ENCODE data around the gene DNAI2.

Gene DNAI2

DNA sequence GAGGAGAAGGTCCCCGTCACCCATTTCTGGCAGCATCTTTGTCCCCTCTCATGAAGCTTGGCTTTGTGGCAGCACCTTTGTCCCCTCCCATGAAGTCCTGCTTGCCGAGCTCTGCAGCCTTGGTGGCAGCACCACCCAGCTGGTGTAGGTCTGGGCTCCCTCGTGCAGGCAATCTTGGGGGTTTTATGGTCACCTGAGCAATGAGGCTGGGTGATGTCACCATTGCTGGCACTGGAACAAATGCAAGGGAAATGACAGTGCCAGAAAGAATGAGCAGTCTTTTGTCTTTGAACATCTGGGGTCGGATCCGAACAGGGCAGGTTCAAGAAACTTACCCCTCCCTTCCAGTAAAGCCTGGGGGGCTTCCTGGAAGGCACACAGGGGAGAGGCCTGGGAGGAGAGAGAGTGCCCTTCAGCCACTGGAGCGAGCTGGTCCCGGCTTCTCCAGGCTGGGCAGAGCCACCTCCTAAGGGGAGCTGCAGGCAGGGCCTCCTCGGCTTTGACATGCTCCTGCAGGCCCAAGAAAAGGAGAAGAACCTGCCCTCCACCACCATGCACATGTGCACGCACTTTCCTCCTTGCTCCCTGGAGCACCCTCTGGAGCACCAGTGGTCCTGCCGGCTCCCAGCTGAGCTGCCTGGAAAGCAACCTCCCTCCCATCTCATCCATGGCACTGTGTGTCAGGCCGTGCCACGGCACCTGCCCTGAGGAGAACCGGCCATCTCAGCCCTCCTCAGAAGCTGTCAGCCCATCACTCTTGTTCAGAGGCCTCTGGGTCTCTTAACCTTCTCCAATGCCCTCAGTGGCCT is 71.6 kb downstream of the DNAI2 start:
- DNase-seq: no peak

DNA sequence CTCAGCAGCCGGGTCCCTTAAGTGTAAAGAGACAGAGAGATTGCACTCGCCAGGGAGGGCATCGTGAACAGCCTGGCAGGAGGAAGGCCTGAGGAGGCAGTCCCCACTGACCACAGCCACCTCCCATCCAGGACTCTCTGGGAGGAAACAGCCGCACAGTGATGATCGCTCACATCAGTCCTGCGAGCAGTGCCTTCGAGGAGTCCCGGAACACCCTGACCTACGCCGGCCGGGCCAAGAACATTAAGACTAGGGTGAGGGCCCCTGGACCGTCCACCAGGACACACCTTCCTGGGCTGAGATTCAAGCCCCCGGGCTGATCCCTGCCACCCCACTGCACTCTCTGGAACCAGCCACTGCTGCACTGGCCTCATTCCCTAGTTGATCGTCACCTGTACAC is 73.6 kb downstream of the DNAI2 start:
- no peak for DNase-seq

DNA sequence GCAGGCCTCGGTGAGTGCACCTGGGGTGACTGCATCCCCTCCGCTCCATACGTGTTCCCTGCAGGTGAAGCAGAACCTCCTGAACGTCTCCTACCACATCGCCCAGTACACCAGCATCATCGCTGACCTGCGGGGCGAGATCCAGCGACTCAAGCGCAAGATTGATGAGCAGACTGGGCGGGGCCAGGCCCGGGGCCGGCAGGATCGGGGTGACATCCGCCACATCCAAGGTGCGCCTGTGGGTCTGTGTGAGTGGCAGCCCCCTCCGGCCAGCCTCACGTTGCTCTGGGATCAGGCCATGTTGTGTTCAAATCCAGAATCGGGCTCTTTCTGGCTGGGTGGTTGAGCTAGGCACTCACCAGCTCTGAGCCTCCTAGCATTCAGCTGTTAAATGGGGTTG is 75.1 kb downstream of the DNAI2 start:
- no peak for DNase-seq

DNA sequence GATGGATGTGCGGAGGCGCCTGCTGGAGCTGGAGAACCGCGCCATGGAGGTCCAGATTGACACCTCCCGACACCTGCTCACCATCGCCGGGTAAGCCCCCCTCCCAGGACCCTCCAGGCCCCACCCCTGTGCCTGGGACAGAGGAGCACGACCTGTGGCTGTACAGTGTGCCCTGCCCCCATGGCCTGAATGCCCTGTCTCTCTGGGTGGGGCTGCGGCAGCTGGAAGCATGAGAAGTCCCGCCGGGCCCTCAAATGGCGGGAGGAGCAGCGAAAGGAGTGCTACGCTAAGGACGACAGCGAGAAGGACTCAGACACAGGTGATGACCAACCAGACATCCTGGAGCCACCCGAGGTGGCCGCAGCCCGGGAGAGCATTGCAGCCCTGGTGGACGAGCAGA is 76.5 kb downstream of the DNAI2 start:
- DNase-seq: no peak

DNA sequence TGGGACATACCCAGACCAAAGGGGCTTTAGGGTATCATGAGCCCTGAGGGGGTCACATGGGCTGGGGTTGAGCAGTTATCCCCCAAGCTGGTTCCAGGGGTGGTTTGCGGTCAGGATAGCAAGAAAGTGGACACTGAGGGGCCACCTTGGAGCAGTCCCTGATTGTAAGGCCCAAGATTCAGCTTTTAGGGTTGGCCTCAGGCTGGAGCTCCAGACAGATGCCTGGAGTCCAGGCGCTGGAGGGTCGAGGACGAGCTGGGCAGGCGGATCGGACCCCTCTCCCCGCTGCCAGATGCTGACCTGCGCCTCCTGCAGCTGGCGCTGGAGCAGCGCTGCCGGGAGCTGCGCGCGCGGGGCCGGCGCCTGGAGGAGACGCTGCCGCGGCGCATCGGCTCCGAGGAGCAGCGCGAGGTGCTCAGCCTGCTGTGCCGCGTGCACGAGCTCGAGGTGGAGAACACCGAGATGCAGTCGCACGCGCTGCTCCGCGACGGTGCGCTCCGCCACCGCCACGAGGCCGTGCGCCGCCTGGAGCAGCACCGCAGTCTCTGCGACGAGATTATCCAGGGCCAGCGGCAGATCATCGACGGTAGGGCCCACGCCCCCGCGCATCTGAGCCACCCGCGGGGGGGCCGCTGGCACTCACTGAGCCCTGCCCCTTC is 77.6 kb downstream of the DNAI2 start:
- no peak for DNase-seq

DNA sequence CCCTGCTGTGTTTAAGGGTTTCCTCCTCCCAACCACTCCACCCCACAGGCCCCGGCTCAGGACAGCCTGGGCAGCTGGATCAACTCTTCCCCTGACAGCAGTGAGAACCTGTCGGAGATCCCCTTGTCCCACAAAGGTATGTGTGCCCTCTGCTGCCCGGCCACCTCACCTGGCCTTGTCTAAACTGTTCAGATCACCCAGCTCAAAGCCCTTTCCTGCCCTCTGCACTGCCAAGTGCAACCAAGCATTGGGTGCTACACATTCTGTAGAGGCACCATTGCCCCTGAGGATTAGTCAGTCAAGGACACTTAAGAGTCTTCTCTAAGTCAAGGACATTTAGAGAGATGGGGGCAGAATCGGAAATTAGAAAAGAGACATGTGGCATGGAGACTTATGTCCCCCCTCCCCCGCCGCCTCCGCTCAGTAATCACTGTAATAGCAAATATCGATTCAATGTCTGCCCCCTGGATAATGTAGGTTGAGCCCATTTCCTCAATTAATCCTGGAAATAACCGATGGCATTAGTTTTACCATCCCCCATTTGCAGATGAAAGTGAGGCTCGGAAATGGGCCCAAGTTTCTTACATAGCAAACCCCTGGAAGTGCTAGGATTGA is 79.5 kb downstream of the DNAI2 start:
- no peak for DNase-seq

DNA sequence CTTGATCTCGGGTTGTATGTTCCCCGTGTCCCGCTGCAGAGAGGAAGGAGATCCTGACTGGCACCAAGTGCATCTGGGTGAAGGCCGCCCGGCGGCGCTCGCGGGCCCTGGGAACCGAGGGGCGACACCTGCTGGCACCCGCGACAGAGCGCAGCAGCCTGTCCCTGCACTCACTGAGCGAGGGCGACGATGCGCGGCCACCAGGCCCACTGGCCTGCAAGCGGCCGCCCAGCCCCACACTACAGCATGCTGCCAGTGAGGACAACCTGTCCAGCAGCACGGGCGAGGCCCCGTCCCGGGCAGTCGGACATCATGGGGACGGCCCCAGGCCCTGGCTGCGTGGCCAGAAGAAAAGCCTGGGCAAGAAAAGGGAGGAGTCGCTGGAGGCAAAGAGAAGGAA is 80.1 kb downstream of the DNAI2 start:
- DNase-seq: peak in 3 of 4 experiments; percentile 9 to 30 (median 19)

DNA sequence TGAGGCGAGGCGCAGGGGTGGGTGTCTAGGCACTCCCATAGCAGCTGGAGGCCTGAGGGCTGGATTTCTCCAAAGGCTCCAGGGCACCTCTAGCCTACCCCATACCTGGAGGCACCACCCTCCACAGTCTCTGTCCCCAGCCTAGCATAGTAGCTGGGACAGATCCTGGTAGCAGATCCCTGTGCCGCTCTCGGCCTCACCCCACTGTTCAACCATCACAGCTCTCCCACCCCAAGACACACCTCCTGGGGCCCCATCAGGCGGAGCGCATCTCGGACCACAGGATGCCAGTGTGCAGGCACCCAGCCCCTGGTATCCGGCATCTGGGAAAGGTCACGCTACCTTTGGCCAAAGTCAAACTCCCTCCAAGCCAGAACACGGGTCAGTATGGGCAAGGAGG is 80.5 kb downstream of the DNAI2 start:
- DNase-seq: no peak

DNA sequence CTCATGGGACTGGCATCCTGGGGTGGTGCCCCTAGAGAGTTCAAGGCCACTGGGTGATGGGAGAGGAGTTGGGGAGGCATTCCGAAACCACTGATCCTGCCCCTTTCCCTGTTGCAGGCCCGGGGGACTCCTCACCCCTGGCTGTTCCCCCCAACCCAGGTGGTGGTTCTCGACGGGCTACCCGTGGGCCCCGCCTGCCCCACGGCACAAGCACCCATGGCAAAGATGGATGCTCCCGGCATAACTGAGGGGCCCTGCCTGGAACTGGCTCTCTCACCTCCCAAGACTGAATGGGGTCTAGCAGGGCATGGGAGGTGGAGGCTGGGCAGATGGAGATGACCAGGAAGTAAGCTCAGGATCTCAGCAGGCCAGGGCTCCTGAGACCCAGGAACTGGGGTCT is 81.0 kb downstream of the DNAI2 start:
- no peak for DNase-seq

DNA sequence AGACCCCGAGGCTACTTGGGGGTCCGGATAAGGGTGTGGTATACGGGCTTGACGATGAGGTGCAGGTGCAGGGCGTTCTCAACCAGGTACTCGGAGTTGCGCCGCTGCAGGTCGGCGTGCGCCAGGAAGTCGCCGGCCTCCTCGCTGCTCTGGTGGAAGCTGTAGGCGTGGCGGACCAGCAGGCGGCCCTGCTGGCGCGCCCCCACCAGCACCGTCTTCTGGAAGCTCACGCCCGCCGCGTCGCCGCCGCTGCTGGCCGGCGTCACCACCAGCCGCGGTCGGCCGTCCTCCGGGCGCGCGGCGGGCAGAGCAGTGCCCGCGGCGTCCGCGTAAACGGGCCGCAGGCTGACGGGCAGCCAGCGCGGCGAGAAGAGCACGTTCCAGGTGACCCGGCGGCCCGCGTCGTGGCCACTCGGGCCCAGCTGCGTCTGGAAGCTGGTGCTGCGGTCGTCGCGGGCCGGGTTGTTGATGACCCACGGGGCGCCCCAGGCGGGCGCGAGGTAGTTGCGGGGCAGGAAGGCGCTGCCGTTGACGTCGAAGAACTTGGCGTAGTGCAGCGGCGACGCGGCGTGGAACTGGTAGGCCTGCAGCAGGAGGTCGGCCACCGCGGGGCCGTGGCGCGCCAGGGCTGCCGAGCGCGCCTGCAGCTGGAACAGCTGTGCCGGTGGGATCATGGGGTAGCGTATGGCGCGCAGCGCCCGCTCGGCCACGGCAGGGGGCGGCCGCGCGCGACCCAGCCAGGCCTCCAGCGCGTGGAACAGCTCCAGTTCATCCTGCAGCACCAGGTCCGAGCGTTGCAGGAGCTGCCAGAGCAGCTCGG is 82.8 kb downstream of the DNAI2 start:
- no peak for DNase-seq

DNA sequence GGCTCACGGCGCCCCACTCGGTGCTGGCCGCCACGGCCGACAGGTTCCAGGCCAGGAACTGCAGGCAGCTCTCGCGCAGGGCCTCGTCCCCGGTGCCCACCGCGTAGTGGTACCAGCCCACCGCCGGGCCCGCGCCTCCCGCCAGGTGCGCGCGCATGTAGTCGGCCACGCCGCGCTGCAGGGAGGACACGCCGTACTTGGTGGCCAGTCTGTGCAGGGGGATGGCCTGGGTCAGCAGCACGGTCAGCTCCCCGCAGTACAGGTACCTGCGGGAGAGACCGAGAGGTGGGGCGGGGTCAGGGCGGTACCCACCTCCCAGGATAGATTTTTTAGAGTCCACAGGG is 83.4 kb downstream of the DNAI2 start:
- DNase-seq: no peak

DNA sequence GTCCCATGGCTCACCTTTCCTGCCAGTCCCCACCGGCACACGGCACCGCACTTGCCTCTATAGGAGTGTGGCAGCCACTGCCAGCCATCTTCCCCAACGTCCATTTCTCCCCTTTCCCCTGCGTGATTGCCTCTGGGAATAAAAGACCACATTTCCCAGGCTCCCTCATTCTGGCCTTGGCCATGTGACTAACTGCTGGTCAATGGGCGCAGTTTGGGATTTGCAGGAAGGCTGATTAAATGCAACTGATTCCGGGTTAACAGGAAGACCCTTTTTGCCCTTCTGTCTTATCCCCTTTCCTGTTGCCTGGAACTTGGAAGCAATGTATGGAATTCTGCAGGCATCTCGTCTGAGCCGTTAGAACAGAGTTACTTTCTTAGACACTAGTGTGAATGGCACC is 84.7 kb downstream of the DNAI2 start:
- DNase-seq: no peak

DNA sequence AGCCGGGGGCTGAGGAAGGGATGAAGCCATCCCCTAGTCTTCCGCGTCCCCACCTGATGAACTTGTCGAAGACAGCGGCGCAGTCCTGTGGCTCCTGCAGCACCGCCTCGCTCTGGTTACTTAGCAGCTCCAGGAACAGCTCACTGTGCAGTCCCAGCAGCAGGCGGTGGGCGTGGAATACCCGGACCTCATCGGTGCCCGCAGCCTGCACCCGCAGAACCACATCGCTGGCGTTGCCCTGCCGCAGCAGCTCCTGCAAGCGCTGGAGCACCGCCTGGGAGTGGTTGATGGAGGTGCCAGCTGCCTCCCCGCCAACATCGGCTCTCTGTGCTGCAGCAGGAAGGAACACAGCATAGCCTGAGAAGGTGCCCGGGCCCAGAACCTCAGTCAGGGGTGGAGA is 85.9 kb downstream of the DNAI2 start:
- DNase-seq: no peak

DNA sequence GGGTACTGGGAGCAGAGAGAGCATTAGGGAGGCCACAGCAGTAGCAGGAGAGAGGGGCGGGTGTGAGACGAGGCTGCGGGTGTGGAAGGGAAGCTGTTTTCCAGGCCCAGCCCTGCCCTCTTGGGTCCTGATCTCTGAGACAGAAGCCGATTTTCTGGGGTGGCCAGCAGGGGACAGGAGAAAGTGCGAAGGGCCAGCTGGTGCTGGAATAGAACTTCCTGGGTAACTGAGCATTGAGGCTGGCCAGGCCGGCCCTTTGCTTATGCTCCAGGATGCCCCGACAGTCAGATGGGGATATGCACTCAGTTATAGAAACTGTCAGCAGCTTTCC is 86.8 kb downstream of the DNAI2 start:
- DNase-seq: no peak

DNA sequence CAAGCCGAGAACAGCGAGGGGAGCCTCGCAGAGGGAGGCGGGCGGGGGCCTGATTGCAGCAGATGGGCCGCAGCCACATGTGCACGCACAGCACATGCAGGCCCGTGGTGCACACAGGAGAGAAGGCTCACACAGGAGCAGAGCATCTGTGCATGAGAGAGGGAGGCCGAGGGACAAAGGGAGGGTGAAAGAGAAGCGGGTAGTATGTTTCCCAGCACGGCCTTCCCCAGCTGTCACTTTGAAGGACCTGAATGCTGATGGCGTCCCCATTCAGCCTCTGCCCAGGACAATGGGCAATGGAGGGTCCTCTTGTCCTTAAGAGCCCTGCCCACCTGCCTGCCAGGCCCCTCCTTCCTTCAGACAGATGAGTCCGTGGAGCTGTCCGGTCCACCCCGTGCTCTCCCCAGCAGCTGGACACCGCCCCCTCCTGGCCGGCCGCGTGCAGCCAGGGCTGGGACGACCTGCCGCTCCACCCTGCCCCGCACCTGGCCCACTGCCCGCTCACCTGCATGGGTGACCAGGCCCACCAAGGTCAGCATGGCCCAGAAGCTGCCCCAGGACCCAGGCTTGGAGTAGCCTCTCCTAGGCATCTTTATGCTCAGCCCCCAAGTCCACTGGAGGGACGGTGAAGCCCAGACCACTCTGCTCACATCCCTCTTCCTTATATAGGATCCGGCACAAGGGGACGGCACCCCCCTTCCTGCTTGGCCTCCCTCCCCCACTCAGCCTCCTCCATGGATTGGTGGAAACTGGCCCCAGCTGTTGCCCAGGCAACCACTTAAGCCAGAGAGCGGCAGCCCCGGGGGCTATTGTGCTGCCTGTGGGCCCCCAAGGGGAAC is 87.4 kb downstream of the DNAI2 start, which contains the start of gene BTBD17:
TSS of gene BTBD17 (minus strand) at position 639 of the 839 bp plus-strand sequence. CDS start at position 590, 49 bp downstream.
- DNase-seq: peak; percentile 8 to 22 (median 14)

DNA sequence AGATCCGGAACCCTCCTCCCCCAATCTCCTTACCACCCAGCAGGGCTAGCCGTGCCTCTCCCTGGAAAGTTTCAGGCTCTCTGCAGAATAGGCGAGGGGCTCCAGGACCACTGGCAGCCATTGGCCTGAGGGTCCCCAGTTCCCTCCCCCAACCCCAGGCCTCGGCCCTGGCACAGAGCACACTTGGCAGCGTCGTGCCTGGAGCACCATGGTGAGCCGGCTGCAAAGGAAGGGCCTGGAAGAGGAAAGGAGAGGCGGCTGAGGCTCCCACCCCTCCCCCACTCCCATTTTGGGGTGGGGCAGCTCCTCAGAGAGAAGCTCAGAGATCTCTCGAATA is 88.0 kb downstream of the DNAI2 start:
- no peak for DNase-seq

DNA sequence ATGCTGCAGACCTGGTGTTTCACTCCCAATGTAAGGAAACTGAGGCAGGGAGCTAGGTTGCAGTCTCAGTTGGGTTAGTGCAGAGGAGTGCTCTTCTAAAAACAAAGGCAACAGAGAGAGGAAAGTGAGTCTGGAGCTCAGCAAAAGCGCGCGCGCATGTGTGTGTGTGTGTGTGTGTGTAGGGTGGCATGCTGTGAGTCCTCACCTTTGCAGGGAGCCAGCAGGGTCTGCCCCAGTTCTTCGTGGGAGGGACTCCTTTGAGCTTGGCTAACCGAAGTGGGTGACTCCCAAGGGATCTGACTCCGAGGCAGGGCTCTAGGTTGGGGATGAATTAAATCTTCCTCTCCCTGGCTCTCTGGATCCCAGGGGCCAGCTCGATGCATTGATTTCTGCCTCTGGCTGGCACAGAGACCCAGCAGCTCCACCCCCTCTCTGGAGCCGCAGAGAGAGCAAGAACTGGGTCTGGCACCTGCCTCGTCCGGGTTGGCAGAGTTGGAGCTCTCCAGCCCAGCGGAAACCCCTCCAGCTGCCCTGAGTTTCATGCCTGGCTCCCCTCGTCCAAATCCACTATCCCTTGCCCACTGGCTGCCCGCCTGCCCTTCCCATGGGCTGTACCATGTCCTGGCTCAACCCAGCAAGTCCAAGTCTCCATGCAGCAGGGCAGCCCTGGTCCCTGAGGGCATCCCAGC is 88.9 kb downstream of the DNAI2 start:
- no peak for DNase-seq
